Measurements from ENCODE around the gene AADACL2. TPM values are rescaled to one million over a fixed set of nuclear protein-coding genes. Genes with fewer than 3 reads are reported as not detected.

The AADACL2 gene
- total RNA-seq, 1 experiment from 2014 or later: not detected

DNA sequence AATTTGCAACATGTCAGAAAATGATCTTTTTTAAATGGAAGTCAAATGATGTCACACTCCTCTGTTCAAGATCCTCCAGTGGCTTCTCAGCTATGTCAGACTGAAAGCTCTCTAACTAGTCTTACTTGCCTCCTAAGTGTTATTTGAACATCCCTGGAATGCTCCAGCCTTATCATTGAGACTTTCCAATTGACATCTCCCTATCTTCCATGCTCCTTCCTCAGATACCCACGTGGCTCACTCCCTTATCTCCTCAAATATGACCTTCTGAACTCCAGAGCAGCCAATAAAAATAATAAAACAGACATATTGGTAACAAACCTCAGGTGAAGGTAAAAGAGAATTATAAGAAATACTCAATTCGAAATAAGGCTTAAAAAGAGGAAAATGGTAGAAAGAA is 54.7 kb downstream of the AADACL2 start:
- Histone ChIP-seq H2BK5ac (ENCODE audit: insufficient read length, low read length) (no peak overlapping the region), H3K27me3 (ENCODE audit: insufficient read depth, low read length) (no peaks in the 10 kb centered on the region), H2BK15ac (ENCODE audit: low read depth, low read length) (no peak overlapping the region), H2BK12ac (ENCODE audit: insufficient read length, low read depth, low read length) (no peak overlapping the region), H3K4me1 (ENCODE audit: insufficient read depth, low read length) (no peaks in the 10 kb centered on the region), H3K9ac (ENCODE audit: extremely low read depth, insufficient read length, low read length) (no peak overlapping the region), H2AK5ac (ENCODE audit: insufficient read length, low read length) (no peak overlapping the region), H3K23me2 (ENCODE audit: insufficient read length, low read depth, low read length, poor library complexity, severe bottlenecking) (no peaks in the 10 kb centered on the region), H3K14ac (ENCODE audit: insufficient read depth, low read length) (no peak overlapping the region), H2BK20ac (ENCODE audit: low read depth, low read length, poor library complexity, severe bottlenecking) (no peak overlapping the region), H3T11ph (ENCODE audit: low read length) (no peak overlapping the region), H3K79me1 (ENCODE audit: insufficient read depth, low read depth, low read length, poor library complexity, severe bottlenecking) (no peaks in the 10 kb centered on the region), H4K20me1 (ENCODE audit: control insufficient read depth, insufficient read depth, insufficient read length) (no peaks in the 10 kb centered on the region), H4K5ac (ENCODE audit: insufficient read length, low read depth, low read length) (no peak overlapping the region), H4K8ac (replicated peaks; ENCODE audit: insufficient read length, low read depth, low read length) (no peak overlapping the region), H3K18ac (ENCODE audit: insufficient read length, low read depth, low read length) (no peak overlapping the region), H2AFZ (ENCODE audit: low read length) (no peak overlapping the region), H3K23ac (ENCODE audit: insufficient read length, low read depth, low read length) (no peak overlapping the region), H3K79me2 (ENCODE audit: insufficient read depth, low read length) (no peaks in the 10 kb centered on the region), H3K9me3 (ENCODE audit: control insufficient read depth, low read depth, low read length) (no peaks in the 10 kb centered on the region), H3K56ac (ENCODE audit: insufficient read length, low read depth, low read length) (no peak overlapping the region), H3K4me2 (ENCODE audit: insufficient read depth, insufficient read length, low read length) (no peak overlapping the region), H3K4ac (ENCODE audit: low read depth, low read length) (no peak overlapping the region), H2BK120ac (ENCODE audit: low read depth, low read length, poor library complexity, severe bottlenecking) (no peak overlapping the region), H4K91ac (ENCODE audit: insufficient read length, low read depth, low read length) (no peak overlapping the region), H3K27ac (ENCODE audit: insufficient read length, low read depth, low read length) (no peak overlapping the region)
- Mint-ChIP-seq H3K27ac (no peak overlapping the region), H3K4me1 (no peaks in the 10 kb centered on the region), H3K36me3 (ENCODE audit: insufficient read depth in 1 of 3, low read depth in 3 of 3) (peaks cover 0 to 4% (median 0%) of the 10 kb centered on the region in 3 experiments; a peak in 1 of 7 replicates), H3K4me3 (no peak overlapping the region), H3K27me3 (ENCODE audit: low read depth) (no peaks in the 10 kb centered on the region), H3K9me3 (peaks cover 0 to 3% of the 10 kb centered on the region in 2 experiments; a peak in 3 of 5 replicates)
- no peak for DNase-seq
- WGBS (ENCODE audit: extremely low coverage, insufficient read length, low lambda C conversion rate): no CpG with 5 or more reads among the region's 2 CpGs
- no peak for TF ChIP-seq CTCF (conservative IDR thresholded peaks at IDR 0.05)
